Duodenal mucosa (tissue), 2 donors: ENCODE data around the gene B9D2.
"Not testable (repeated sequence)": the region's sequence is repeated elsewhere in the genome, so short reads cannot be mapped to it uniquely, and the experiment has no call there.

Experiments
- H3K27ac ChIP-seq: one replicate; pipeline ENCODE4 v1.7.0; 2013; ENCODE audit warnings: low read depth, low read length
- H3K27me3 ChIP-seq, 2 donors: one replicate each; pipeline ENCODE4 v1.7.0; 2013; ENCODE audit warnings: low read length in 2 of 2, control low read depth in 1 of 2; ENCODE audit not compliant: insufficient read depth in 2 of 2, control insufficient read depth in 1 of 2
- H3K36me3 ChIP-seq, 2 donors: one replicate each; pipeline ENCODE4 v1.7.0; 2013; ENCODE audit warnings: low read length in 2 of 2, control low read depth in 1 of 2; ENCODE audit not compliant: insufficient read depth in 2 of 2, control insufficient read depth in 1 of 2
- H3K4me1 ChIP-seq, 2 donors: one replicate each; pipeline ENCODE4 v1.7.0; 2013; ENCODE audit warnings: low read length in 2 of 2, control low read depth in 1 of 2; ENCODE audit not compliant: insufficient read depth in 2 of 2, control insufficient read depth in 1 of 2
- H3K4me3 ChIP-seq, 2 donors: one replicate each; pipeline ENCODE4 v1.7.0; 2013; ENCODE audit warnings: low read length in 2 of 2, low read depth in 1 of 2
- H3K9ac ChIP-seq, 2 donors: one replicate each; pipeline ENCODE4 v1.7.0; 2013; ENCODE audit warnings: low read length in 2 of 2, low read depth in 1 of 2
- H3K9me3 ChIP-seq, 2 donors: one replicate each; pipeline ENCODE4 v1.7.0; 2013; ENCODE audit warnings: low read length in 2 of 2, control low read depth in 1 of 2; ENCODE audit not compliant: control insufficient read depth in 1 of 2

Gene B9D2

GRCh38 chr19:41395355-41395754, 31.4 kb upstream of the B9D2 start:
- Histone ChIP-seq H3K4me1 (peaks cover 15 to 28% of the 10 kb centered on the region in 2 donors), H3K36me3 (peaks cover 5 to 17% of the 10 kb centered on the region in 2 donors), H3K9ac (no peak overlapping the region), H3K27ac (no peak overlapping the region), H3K9me3 (no peaks in the 10 kb centered on the region), H3K27me3 (no peaks in the 10 kb centered on the region), H3K4me3 (no peak overlapping the region)

GRCh38 chr19:41392775-41393174, 28.8 kb upstream of the B9D2 start:
- H3K27me3 ChIP-seq = no peaks in the 10 kb centered on the region
- H3K27ac ChIP-seq = no peak overlapping the region
- no peak overlapping the region for H3K9ac ChIP-seq
- H3K4me3 ChIP-seq = no peak overlapping the region
- no peaks in the 10 kb centered on the region for H3K9me3 ChIP-seq
- H3K4me1 ChIP-seq = peaks cover 4 to 16% of the 10 kb centered on the region in 2 donors
- peaks cover 9 to 38% of the 10 kb centered on the region in 2 donors for H3K36me3 ChIP-seq

GRCh38 chr19:41391618-41392017, 27.7 kb upstream of the B9D2 start:
- peaks cover 14 to 43% of the 10 kb centered on the region in 2 donors for H3K36me3 ChIP-seq
- no peak overlapping the region for H3K4me3 ChIP-seq
- no peak overlapping the region for H3K27ac ChIP-seq
- H3K9ac ChIP-seq = no peak overlapping the region
- no peaks in the 10 kb centered on the region for H3K9me3 ChIP-seq
- peaks cover 4 to 11% of the 10 kb centered on the region in 2 donors for H3K4me1 ChIP-seq
- H3K27me3 ChIP-seq = no peaks in the 10 kb centered on the region

- no peak overlapping the region for H3K27ac ChIP-seq
Measured at GRCh38 chr19:41386442-41386841, 22.5 kb upstream of the B9D2 start.

GRCh38 chr19:41384351-41384750, 20.4 kb upstream of the B9D2 start:
- peaks cover 5 to 20% of the 10 kb centered on the region in 2 donors for H3K36me3 ChIP-seq
- H3K4me3 ChIP-seq = no peak overlapping the region
- no peaks in the 10 kb centered on the region for H3K4me1 ChIP-seq
- H3K27ac ChIP-seq = no peak overlapping the region
- H3K9me3 ChIP-seq = no peaks in the 10 kb centered on the region
- H3K9ac ChIP-seq = no peak overlapping the region
- no peaks in the 10 kb centered on the region for H3K27me3 ChIP-seq

More at GRCh38 chr19:41386442-41386841, 22.5 kb upstream of the B9D2 start:
- Histone ChIP-seq H3K27me3 (no peaks in the 10 kb centered on the region), H3K36me3 (peaks cover 14 to 41% of the 10 kb centered on the region in 2 donors), H3K4me1 (no peaks in the 10 kb centered on the region), H3K4me3 (no peak overlapping the region), H3K9ac (no peak overlapping the region), H3K9me3 (no peaks in the 10 kb centered on the region)

GRCh38 chr19:41381536-41381935, 17.6 kb upstream of the B9D2 start:
- not testable (repeated sequence) for H3K27ac ChIP-seq, H3K4me1 ChIP-seq, H3K27me3 ChIP-seq, H3K36me3 ChIP-seq, H3K4me3 ChIP-seq, H3K9ac ChIP-seq, H3K9me3 ChIP-seq

GRCh38 chr19:41377977-41378709, 14.2 kb upstream of the B9D2 start:
- no peak overlapping the region for H3K4me3 ChIP-seq
- no peaks in the 10 kb centered on the region for H3K27me3 ChIP-seq
- H3K9me3 ChIP-seq = no peaks in the 10 kb centered on the region
- no peaks in the 10 kb centered on the region for H3K36me3 ChIP-seq
- H3K27ac ChIP-seq = no peak overlapping the region
- H3K4me1 ChIP-seq = peaks cover 5 to 9% of the 10 kb centered on the region in 2 donors
- no peak overlapping the region for H3K9ac ChIP-seq

- Histone ChIP-seq H3K4me1 (peaks cover 5 to 9% of the 10 kb centered on the region in 2 donors), H3K9me3 (no peaks in the 10 kb centered on the region), H3K27ac (no peak overlapping the region), H3K27me3 (no peaks in the 10 kb centered on the region), H3K9ac (peak overlapping the region; percentile 18 to 60), H3K36me3 (no peaks in the 10 kb centered on the region), H3K4me3 (peak overlapping the region; percentile 63 to 80)
Measured at GRCh38 chr19:41376998-41377365, 13.0 kb upstream of the B9D2 start.

GRCh38 chr19:41376241-41376997, 12.5 kb upstream of the B9D2 start, which contains the start of gene TMEM91:
TMEM91 (plus strand) TSS chr19:41376533; CDS start chr19:41378310, 1,777 bp downstream.
- Histone ChIP-seq H3K36me3 (no peaks in the 10 kb centered on the region), H3K27me3 (no peaks in the 10 kb centered on the region), H3K27ac (no peak within 1 kb of the TSS), H3K4me1 (peaks cover 5 to 9% of the 10 kb centered on the region in 2 donors), H3K4me3 (peak within 1 kb of the TSS; percentile 63 to 80), H3K9me3 (no peaks in the 10 kb centered on the region), H3K9ac (peak within 1 kb of the TSS; percentile 18 to 60)

- H3K4me1 ChIP-seq = peaks cover 5 to 9% of the 10 kb centered on the region in 2 donors
- H3K27me3 ChIP-seq = no peaks in the 10 kb centered on the region
- H3K4me3 ChIP-seq = no peak overlapping the region
- no peak overlapping the region for H3K27ac ChIP-seq
- H3K9me3 ChIP-seq = no peaks in the 10 kb centered on the region
- no peaks in the 10 kb centered on the region for H3K36me3 ChIP-seq
- H3K9ac ChIP-seq = no peak overlapping the region
Measured at GRCh38 chr19:41373993-41374392, 10.0 kb upstream of the B9D2 start.
